Measurements from ENCODE around the gene DAAM1. TPM values are rescaled to one million over a fixed set of nuclear protein-coding genes. Genes with fewer than 3 reads are reported as not detected.

The DAAM1 gene
- total RNA-seq, 4 donors from 2014 or later = 13.5 to 72.7 (median 46.2) TPM

GRCh38 chr14:59238216-59238615 lies 49.7 kb downstream of the DAAM1 start:
- Histone ChIP-seq H3K4me3 (no peak overlapping the region), H3K4me1 (no peaks in the 10 kb centered on the region), H3K9me3 (no peaks in the 10 kb centered on the region), H3K27me3 (no peaks in the 10 kb centered on the region), H3K27ac (no peak overlapping the region), H3K36me3 (no peaks in the 10 kb centered on the region)
- no peak for DNase-seq
- TF ChIP-seq POLR2A (IDR thresholded peaks at IDR 0.05) (no peak), CTCF (IDR thresholded peaks at IDR 0.05) (no peak)
- intact Hi-C loops (cut with DNase I; ENCODE audit: low total_unique reads) = no loop called here

- H3K36me3 ChIP-seq = no peaks in the 10 kb centered on the region
- DNase-seq = no peak
- no peak overlapping the region for H3K27ac ChIP-seq
- TF ChIP-seq POLR2A (IDR thresholded peaks at IDR 0.05) = no peak
- no peak for TF ChIP-seq CTCF (IDR thresholded peaks at IDR 0.05)
- H3K4me3 ChIP-seq = no peak overlapping the region
- intact Hi-C loops (cut with DNase I; ENCODE audit: low total_unique reads) = no loop called here
- H3K27me3 ChIP-seq = no peaks in the 10 kb centered on the region
- no peaks in the 10 kb centered on the region for H3K9me3 ChIP-seq
- H3K4me1 ChIP-seq = no peaks in the 10 kb centered on the region
Observed at GRCh38 chr14:59239022-59239421, 50.6 kb downstream of the DAAM1 start.

GRCh38 chr14:59240356-59240755 lies 51.9 kb downstream of the DAAM1 start:
- intact Hi-C loops (cut with DNase I; ENCODE audit: low total_unique reads) = no loop called here
- H3K4me1 ChIP-seq = no peaks in the 10 kb centered on the region
- H3K27ac ChIP-seq = no peak overlapping the region
- no peaks in the 10 kb centered on the region for H3K9me3 ChIP-seq
- H3K4me3 ChIP-seq = no peak overlapping the region
- DNase-seq = no peak
- no peaks in the 10 kb centered on the region for H3K27me3 ChIP-seq
- no peak for TF ChIP-seq CTCF (IDR thresholded peaks at IDR 0.05)
- TF ChIP-seq POLR2A (IDR thresholded peaks at IDR 0.05) = no peak
- no peaks in the 10 kb centered on the region for H3K36me3 ChIP-seq

GRCh38 chr14:59241121-59241520 lies 52.7 kb downstream of the DAAM1 start:
- intact Hi-C loops (cut with DNase I; ENCODE audit: low total_unique reads) = no loop called here
- TF ChIP-seq POLR2A (IDR thresholded peaks at IDR 0.05) (no peak), CTCF (IDR thresholded peaks at IDR 0.05) (no peak)
- no peaks in the 10 kb centered on the region for H3K4me1 ChIP-seq
- H3K36me3 ChIP-seq = no peaks in the 10 kb centered on the region
- no peaks in the 10 kb centered on the region for H3K27me3 ChIP-seq
- H3K27ac ChIP-seq = no peak overlapping the region
- H3K9me3 ChIP-seq = no peaks in the 10 kb centered on the region
- no peak overlapping the region for H3K4me3 ChIP-seq
- DNase-seq = no peak

GRCh38 chr14:59243174-59243573 lies 54.7 kb downstream of the DAAM1 start:
- Histone ChIP-seq H3K9me3 (no peaks in the 10 kb centered on the region), H3K27ac (no peak overlapping the region), H3K27me3 (no peaks in the 10 kb centered on the region), H3K4me3 (no peak overlapping the region), H3K4me1 (no peaks in the 10 kb centered on the region), H3K36me3 (no peaks in the 10 kb centered on the region)
- TF ChIP-seq CTCF (IDR thresholded peaks at IDR 0.05) (no peak), POLR2A (IDR thresholded peaks at IDR 0.05) (no peak)
- intact Hi-C loops (cut with DNase I; ENCODE audit: low total_unique reads) = no loop called here
- DNase-seq = no peak

Measured in uterus (tissue), 4 donors.